IPS-NIHi7 (cell line): ENCODE results near the gene PKIG.

Experiments used
- DNase-seq: peaks from one replicate; pipeline ENCODE4 v3.0.0; 2012; ENCODE audit warnings: mixed read lengths; ENCODE audit errors: extremely low spot score

The PKIG gene

DNA sequence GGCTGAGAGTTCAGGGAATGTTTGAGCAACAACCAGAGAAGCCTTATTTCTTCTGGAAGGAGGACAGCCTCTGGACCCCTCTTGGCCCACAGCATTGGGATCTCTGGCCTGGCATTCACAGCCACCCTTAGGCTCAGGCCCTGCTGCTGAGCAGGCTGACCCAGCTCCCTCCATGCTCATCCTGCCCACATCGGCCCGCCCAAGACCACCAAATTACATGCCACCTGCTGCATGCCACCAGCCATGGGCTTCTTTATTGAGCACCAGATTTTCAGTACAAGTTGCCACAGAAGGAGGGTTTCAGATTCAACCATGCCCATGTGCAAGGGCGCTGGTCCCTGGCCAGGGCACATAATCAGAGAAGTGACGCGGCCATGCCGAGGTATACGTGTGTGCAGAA, 36.9 kb downstream of the PKIG start:
- no peak for DNase-seq

DNA sequence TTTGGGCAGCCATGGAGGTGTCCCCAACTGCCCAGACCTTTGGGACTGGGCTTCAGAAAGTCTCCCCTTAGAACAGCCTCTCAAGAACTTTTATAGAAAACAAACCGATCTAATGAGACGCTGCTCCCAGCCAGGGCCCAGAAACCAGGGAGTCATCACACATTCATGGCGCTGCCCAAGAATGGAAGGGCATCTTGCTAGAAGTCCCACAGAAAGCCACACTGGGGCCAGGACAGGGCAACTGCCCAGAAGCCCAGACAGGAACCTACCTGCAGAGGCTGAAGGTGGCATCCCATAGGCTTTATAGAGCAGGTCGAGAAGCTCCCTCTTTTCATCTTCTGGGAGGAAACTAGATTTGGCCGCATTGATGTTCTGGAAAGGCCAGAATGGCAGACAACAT, 37.7 kb downstream of the PKIG start:
- no peak for DNase-seq

DNA sequence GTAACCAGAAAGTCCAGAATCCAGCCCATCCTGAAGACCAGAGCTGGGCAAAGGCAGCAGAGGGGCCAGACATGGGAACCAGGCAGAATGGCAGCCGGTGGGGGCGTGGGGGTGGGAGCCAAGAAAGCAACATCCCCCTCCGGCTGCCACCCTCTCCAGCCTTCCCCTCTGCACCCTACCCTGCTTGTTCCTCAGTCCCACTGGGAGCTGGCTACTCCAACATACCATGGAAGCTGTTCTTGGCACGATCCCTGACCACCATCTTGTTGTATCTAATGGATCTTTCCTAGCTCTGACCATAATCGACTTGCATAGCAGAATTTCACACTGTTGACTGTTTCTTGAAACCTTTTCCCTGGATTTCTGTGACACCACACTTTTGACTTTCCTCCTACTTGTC, 38.9 kb downstream of the PKIG start:
- no peak for DNase-seq

DNA sequence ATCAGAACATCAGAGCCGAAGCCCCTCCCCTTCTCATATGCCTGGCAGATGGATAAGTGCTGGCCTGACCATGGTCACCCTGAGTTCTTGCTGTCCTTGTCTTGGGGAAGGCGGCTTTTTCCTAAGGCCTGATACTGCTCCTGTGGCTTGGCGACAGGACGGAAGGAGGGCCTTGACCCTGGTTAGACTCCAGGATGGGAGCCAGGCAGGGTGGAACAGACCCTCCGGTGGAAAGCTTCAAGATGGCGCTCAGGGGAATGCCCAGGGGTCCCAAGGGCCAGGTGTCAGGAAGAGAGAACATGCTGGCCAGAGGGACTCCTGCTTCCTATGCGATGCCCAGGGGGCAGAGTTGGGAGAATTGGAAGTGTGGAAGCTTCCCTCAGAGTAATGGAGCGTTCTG, 39.6 kb downstream of the PKIG start:
- DNase-seq: no peak

DNA sequence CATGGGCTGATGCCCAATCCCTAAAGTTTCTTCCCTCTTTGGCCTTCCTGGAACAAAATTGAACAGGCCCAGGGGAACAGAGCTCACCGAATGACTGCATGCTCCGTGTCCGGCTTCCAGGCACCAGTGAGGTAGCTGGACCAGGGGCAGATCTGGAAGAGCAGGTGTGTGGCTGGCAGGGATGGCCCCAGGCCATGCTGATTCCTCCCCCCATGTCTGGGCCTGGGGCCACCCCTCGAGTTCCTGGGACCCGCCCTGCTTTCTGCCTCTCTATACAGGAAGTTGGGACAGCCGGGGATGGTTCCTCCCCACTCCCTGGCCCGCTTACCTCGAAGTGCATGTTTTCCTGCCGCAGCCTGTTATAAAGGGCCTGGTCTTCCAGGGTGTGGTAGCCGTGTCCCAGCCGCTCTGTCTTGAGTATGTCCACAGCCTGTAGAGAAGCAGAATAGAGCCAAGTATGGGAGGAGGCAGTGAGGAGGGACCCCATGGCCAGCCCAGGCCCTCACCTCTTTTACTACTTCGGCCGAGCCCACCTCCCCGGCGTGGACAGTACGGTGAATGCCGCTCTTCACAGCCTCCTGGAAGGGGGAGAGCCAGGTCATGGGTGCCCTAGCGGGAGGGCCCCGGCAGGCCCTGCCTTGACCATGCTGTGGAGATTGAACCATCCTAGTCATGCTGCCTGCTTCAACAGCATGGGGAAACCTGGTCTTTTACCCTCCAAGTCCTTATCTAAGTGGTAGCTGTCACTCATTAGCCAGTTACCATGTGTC, 40.3 kb downstream of the PKIG start:
- no peak for DNase-seq

DNA sequence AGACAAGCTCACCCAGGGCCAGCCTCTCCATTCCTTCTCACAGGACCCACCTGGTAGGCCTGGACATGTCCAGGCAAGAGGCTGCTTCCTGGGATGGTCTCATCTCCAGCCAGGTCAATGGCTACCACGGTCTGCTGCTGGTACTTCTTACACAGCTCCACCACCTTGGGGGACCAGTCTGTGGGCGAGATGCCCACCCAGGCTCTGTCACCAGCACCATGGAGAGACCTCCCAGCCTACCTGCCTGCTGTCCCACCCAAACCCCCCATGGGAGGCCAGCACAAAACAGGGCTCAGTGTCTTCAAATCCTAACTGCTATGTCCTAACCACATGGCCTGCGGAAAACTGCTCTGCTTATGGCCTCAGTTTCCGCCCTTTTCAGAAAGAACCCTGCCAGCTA, 41.8 kb downstream of the PKIG start:
- DNase-seq: no peak

DNA sequence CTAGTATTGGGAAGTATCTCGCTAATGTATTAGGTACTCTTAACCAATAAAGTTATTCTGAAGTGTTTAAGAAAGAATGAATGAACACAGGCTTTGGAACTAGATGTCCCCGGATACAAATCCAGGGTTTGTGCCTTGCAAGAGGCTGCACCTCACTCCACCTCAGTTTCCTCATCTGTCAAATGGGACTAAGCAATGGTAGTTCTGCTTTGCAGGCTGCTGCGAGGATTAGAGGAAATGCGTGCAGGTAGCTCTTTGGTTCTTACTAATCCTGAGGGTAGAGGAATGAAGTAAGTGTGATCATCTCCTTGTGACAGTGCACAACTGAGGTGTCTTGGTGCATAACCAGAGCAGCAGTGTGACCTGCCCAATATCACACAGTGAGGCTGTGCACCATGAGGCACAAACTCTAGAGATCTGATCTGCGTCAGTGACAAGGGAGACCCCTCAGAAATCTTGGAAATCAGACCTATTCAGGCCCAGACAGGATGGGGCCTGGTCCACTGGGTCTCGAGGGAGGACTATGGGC, 42.4 kb downstream of the PKIG start:
- DNase-seq: no peak

DNA sequence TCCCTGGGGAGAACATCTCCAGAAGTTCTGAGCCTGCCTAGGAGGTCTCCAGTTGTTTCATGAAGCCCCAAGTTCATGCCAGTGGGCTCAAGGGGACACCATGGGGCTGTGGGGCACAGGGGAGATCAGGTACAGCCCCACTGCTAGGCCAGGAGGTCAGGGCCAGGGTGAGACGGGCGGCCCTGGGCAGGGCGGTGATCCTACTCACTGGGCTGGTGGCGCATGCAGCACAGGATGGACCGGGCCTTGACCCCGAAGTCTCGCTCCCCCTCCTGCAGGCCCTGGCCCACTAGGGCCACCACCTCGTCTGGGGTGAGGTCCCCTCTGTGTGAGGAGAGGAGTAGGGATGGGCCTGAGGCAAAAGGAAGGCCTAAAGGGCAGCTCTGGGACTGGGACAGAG, 43.0 kb downstream of the PKIG start:
- DNase-seq: no peak

DNA sequence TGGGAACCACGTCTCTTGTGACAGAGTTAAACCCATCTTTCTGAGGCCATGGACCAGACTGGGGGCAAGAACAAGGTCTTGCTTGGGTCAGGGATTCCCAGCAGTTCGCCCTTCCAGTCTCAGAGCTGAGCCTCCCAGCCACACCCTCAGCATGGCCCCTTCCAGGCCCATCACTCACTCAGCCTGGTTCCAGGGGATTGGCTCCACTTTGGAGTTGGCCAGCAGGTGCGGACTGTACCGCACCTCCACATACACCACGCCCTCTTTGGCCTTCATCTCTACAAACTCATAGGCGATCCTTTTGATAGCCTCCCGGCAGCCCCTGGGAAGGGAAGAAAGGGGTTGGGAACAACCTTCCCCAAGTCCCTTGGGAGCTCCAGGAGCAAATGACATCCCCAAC, 43.9 kb downstream of the PKIG start:
- DNase-seq: no peak

DNA sequence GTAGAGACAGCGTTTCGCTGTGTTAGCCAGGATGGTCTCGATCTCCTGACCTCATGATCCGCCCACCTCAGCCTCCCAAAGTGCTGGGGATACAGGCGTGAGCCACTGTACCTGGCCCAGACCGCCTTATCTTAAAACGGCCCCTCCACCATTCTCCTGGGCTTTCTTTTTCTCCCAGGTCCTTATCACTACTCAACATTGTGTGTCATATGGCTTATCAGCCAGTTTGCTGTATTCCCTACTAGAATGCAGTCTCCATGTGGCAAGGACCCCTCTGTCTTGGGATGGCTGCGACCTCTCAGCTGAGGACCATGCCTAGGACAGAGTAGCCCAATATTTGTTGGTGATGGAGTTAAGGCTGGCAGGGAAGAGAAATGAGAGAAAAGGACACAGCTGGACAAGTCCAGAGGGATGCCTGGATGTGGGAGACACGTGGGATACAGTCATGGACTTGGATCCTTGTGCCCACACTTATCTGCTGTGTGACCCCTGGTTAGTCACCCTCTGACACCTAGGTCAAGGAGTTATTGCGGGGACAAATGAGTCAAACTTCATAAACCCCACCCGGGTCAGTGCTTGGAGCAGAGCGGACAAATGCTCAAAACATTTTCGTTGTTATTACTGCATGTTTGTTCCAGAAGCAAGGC, 45.1 kb downstream of the PKIG start:
- DNase-seq: no peak

DNA sequence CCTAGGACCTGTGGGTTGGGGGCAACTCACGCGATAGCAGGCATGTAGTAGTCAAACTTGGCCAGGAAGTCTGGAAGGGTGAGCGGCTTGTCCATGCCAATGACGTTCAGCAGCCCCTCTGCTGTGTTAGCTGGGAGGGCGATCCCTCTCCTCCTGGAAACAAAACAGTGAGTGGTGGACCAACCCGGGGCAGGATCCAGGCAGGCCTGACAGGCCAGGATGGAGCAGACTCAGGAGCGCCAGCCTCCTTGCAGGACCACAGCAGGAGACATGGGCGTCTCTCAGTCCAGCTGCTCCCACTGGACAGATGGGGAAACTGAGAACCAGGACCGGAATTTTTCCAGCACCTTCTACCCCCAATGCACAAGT, 46.6 kb downstream of the PKIG start:
- DNase-seq: no peak

DNA sequence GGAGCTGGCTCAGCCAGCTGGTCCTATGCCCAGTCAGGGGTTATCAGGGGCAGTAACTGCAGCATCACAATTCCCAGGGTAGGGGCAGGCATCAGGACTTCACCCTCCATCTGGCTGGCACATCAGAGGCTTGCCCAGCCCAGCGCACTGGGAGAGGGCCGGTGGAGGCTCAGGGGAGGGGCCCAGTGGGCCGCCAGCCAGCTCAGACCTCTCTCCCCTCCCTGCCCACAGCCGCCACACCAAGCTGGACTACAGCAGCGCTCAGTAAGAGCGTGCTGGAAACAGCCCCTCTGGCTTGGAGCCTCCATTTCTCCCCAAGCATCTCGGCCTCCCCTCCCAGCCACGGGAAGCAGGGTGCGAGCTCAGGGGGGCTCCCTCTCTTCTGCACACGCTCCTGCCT, 47.2 kb downstream of the PKIG start:
- DNase-seq: no peak

DNA sequence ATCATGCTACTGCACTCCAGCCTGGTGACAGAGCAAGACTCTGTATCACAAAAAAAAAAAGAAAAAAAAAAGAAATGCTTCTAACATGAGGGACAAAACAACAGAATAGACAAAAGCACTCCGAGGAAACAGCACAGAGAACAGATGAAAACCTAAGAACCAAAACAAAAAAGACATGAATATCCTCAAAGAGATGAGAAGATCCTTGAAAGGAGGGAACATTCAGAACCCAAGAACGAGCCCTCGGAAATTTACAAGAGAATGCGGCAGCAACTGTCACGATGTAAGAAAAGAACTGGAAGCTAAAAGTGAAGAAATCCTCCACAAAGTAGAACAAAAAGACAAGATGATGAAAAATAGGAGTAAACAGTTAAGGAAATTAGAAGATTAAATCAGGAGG, 47.9 kb downstream of the PKIG start:
- no peak for DNase-seq

DNA sequence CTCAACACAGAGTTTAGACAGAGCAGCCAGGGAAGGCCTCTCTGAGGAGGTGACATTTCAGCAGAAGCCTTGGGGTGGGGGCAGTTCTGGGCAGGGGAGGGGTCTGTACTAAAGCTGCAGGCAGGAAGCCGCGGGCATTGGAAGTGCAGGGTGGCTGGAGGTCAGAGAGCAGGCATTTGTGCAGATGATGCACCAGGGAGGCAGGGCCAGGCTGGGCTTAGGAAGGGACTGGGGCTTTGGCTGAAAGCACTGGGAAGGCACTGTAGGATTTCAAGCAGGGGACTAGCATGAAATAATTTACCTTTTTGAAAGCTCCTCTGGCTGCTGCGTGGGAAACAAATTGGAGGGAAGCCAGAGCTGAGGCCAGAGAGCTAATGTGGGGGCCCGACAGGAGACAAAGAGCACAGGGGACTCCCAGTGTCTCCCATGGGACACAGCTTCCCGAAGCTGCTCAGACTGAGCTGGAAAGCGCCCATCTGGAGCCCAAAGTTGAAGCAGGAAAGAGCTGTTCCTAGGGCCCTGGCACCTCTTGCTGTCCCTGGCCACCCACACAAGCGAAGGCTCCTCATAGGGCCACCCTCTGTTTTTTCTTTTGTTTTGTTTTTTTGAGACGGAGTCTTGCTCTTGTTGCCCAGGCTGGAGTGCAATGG, 49.8 kb downstream of the PKIG start:
- no peak for DNase-seq

DNA sequence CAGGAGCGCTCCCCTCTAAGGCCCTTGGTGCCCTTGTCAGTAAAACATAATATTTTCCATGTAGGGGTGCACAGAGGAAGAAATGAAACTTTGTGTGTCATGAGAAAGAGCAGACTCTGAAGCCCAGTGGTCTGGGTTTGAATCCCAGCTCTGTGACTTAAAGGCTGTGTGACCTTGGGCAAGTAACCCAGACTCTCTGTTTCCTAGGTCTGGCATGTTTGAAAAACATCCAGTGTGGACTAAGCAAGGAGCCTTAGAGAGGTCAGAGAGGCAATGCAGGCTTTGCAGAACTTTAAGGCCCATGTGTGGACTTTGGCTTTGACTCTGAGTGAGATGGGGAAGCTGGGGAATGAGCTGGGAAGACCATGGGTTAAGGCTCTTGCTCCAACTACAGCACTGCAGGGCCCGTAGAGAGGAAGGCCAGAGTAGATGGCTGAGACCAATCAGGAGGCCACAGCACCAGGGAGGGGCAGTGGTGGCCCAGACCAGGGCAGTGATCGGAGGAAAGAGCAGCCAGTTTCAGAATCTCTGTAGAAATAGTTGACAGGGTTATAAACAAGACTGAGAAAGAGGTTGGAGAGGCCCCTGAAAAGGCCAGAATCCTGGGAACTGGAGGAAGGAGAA, 50.9 kb downstream of the PKIG start:
- no peak for DNase-seq

DNA sequence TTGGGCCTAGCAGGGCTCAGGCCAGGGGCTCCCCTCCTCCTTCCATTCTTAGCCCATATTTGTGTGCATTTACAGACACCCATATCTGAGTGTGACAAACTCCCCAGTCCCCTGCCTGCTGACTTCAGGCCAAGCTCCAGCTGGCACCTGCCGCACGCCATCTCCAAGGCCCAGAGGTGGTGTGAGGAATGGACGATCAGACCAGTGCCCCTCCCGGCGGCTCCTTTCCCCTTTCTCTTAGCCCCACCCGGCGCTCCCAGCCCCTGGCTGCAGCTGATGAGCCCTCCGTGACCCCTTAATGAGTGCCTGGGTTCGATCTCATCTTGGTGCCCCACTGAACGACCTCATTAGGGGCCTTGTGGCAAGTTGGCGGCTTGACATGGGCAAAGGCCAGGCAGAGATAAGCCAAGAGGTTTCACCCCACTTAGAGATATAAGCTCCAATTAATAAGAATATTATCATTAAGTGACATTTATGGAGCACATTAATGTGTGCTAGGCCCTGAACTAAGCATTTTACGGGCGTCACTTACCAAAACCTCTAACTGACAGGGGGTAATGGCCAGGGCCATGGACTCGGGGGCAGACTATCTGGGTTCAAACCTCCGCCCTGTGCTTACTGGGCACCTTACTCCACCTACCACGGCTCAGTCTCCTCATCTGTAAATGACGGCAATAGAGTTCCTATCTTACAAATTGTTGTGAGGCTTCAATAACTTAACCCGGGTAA, 51.7 kb downstream of the PKIG start:
- DNase-seq: no peak

DNA sequence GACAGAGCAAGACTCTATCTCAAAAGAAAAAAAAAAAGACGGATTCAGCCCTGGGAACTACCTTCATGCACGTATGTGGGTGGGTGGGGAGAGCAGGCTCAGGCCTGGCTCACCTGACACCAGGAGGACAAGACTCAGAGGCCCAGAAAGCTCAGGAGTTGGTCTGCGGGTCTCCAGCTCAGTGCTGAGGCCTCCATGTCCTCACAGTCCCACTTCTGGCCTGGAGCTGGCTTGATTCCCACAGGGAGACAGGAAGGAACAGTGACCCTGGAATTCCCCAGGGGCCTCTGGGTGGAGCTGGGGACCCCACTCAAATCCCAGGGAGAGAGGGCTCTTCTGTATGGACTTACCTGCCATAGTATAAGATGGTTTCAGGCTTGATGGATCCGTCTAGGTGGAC, 53.5 kb downstream of the PKIG start:
- no peak for DNase-seq

DNA sequence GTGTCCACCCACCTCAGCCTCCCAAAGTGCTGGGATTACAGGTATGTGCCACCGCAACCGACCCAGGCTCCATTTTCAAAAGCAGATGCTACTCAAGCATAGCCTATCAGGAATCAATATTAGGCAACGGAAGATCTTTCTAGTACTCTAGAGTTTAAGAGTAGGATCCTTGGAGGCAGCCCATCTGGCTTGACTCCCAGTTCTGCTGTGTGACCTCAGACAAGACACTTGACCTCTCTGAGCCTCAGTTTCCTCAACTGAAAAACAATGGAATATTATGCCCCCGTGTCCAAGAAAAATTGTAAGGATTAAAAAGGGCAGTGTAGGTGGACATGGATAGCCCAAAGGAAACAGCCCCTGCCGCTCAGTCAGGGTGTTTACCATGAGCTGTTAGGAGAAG, 54.7 kb downstream of the PKIG start:
- DNase-seq: no peak

DNA sequence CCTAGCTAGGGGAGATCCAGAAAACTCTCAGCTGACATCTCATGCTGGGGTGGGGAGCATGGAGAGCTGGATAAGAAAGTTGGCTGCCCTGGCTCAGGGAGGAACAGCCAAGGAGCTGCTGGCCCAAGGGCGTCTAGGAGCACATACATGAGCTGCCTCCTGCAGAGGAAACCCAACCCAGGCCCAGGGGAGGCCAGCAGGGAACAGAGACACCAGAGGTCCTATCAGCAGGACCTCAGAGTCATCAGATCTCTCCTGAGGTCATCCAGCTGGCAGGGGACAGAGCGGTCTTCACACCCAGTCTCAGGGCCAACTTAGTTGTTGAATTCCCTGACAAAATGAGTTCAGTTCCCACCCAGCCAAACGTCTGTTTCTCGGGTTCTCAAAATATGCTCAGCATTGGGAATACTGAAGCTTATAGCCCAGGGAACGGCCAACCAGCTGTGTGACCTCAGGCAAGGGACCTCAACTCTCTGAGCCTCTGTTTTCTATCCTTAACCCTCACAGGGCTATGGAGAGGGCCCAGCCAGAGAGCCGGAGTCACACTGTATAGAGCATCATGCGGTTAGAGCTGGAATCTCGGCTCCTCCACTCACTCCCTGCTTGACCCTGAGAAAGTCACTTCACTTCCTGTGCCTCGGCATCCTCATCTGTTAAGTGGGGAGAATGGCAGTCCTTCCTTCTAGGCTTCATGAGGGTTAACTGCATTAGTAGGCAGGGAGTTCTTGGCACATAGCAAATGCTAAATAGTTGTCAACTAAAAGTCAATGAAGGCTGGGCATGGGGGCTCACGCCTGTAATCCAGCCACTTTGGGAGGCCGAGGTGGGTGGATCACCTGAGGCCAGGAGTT, 55.4 kb downstream of the PKIG start:
- DNase-seq: no peak

DNA sequence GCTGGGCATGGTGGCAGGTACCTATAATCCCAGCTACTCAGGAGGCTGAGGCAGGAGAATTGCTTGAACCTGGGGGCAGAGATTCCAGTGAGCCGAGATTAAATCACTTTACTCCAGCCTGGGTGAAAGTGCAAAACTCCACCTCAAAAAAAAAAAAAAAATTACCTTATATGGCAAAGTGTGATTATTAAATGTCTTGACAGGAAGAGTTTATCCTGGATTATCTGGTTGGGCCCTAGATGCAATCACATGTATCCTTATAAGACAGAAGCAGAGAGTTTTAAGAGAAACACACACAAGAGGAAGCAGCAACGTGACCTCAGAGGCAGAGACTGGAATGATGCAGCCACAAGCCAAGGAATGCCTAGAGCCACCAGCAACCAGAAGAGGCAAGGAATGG, 58.1 kb downstream of the PKIG start:
- no peak for DNase-seq

DNA sequence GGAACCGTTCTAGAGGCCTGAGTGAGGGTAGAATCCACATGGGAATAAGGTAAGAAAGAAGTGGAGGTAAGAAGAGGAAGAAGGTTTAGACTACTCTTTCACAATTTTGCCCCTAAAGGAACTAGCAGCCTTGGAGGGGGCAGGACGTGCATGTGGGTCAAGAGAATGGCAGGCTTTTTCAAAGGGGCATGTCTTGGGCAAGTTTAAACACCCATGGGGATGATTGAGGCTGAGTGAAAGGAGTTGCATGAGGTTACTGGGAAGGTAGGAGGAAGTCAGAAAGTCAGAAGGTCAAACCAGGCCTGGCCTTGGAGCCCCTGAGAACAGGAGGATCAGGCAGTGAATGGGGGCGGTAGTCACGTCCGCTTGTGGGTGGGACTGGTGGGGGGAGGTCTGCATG, 58.9 kb downstream of the PKIG start:
- no peak for DNase-seq
